ENCODE measurements around the gene FBXL7.

The FBXL7 gene

DNA sequence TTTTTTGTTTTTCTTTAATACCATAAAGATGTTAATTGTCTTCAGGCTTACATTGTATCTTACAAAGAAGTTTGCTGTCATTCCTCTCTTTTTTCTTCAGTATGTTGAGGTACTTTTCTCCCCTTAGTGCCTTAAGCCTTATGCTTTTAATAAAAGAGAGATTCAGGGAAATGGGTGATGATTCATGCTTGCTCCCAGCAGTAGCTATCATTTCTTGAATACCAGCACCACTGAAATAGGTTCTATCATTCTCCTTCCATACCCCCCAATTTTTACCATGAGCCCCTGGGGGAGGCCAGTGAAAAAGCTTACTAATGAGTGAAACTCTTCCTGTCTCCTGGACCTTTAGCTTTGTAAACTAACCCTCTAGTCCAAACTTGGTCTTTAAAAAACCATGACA is 165.0 kb downstream of the FBXL7 start:
- DNase-seq (ENCODE audit: low read depth): no peak
- H3K4me3 ChIP-seq (ENCODE audit: control insufficient read depth, low read depth, low read length): no peak overlapping the region
- TF ChIP-seq, protein P1, sequence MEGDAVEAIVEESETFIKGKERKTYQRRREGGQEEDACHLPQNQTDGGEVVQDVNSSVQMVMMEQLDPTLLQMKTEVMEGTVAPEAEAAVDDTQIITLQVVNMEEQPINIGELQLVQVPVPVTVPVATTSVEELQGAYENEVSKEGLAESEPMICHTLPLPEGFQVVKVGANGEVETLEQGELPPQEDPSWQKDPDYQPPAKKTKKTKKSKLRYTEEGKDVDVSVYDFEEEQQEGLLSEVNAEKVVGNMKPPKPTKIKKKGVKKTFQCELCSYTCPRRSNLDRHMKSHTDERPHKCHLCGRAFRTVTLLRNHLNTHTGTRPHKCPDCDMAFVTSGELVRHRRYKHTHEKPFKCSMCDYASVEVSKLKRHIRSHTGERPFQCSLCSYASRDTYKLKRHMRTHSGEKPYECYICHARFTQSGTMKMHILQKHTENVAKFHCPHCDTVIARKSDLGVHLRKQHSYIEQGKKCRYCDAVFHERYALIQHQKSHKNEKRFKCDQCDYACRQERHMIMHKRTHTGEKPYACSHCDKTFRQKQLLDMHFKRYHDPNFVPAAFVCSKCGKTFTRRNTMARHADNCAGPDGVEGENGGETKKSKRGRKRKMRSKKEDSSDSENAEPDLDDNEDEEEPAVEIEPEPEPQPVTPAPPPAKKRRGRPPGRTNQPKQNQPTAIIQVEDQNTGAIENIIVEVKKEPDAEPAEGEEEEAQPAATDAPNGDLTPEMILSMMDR (IDR thresholded peaks at IDR 0.05; ENCODE audit: control insufficient read depth, insufficient read depth, low read depth, low read length, missing control alignments): no peak

DNA sequence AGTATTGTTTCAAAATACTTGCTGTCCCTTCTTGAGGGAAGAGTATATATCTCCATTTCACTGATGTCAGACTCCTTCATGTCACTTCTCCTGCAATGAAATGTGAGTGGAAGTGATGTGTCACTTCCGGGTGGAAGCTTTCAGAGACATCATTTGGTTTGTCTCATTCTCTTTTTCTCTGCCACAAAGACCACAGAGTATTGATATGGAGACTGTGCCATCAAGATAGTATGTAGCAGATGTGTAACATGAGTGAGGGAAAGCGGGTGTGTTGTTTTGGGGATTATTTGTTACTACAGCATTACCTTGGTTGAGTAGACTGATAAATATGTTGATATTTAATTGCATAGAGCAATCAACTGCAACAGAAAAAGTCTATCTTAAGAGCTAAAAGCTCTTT is 169.8 kb downstream of the FBXL7 start:
- TF ChIP-seq, protein P1 (IDR thresholded peaks at IDR 0.05; ENCODE audit: control insufficient read depth, insufficient read depth, low read depth, low read length, missing control alignments): no peak
- H3K4me3 ChIP-seq (ENCODE audit: control insufficient read depth, low read depth, low read length): no peak overlapping the region
- DNase-seq (ENCODE audit: low read depth): no peak

DNA sequence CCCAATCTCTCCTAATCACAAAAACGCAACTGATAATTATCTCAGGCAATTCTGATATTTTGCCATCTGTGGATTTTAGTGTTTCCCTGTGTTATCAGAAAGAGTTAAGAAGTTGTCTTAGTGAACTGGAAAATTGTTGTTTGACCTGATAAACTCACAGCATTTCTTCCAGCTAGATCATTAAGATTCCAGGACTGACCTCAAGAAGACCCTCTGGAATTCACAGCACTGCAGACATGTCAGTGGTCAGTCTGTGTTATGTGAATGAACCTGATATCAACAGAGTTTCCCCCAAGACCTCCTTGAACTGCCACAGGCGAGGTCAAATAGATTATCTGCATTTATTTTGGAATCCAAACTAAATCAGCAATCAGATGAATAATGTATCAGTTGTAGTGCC is 174.7 kb downstream of the FBXL7 start:
- no peak overlapping the region for H3K4me3 ChIP-seq (ENCODE audit: control insufficient read depth, low read depth, low read length)
- TF ChIP-seq, protein P1 (IDR thresholded peaks at IDR 0.05; ENCODE audit: control insufficient read depth, insufficient read depth, low read depth, low read length, missing control alignments): no peak
- DNase-seq (ENCODE audit: low read depth): no peak

DNA sequence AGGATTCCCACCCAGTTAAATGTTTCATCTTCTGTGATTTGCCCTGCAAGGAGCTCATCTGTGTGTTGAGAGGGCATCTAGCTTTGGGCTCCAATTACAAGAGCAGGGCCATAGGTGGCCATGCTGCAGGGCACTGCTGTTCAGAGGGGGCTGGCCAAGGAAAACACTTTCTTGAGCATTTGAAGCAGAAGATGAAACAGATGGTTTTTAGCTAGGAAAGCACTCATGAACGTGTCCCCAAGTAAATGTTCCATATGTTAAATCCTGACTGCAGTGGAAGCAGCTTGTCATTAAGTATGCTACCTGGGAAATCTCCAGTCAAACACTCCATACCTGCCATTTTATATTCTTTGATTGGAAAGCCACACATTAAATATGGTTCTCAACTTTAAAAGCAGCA is 176.6 kb downstream of the FBXL7 start:
- H3K4me3 ChIP-seq (ENCODE audit: control insufficient read depth, low read depth, low read length): no peak overlapping the region
- TF ChIP-seq, protein P1 (IDR thresholded peaks at IDR 0.05; ENCODE audit: control insufficient read depth, insufficient read depth, low read depth, low read length, missing control alignments): no peak
- DNase-seq (ENCODE audit: low read depth): no peak

DNA sequence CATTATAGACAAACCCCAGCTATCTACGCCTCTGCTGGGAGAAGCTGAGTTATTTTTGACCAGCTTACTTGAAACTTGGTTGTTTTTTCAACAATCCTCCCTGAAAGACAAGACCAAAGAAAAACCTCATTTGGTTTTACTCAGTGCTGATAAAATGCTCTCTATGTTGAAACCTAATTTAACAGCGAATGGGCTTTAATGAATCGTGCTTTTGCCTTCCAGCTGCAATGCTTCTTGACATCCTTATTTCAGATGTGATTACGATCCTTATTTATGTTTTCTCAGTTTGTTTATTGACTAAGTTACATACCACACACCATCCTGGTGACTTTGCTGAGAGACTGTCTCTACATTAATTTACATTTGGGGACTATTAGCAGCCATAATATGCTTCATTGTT is 179.2 kb downstream of the FBXL7 start:
- DNase-seq (ENCODE audit: low read depth): no peak
- TF ChIP-seq, protein P1 (IDR thresholded peaks at IDR 0.05; ENCODE audit: control insufficient read depth, insufficient read depth, low read depth, low read length, missing control alignments): no peak
- no peak overlapping the region for H3K4me3 ChIP-seq (ENCODE audit: control insufficient read depth, low read depth, low read length)

DNA sequence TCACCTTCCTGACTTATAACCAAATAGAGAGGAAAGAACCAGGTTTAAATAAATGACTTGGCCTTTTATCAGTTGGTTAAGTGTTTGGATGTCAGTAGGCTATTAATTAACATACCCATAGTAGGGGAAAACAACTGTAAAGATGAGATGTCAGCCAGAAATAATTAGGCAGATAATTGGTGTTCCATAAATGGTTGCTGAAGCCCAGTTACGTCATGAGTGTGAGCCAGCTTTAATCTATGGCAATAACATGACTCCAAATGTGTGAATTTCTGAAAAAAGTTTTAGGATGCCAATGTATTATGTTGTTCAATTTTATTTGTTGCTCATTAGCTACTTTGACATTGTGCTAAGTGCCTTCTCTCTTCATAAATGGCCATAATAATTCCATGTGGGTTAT is 180.5 kb downstream of the FBXL7 start:
- DNase-seq (ENCODE audit: low read depth): no peak
- H3K4me3 ChIP-seq (ENCODE audit: control insufficient read depth, low read depth, low read length): no peak overlapping the region
- TF ChIP-seq, protein P1 (IDR thresholded peaks at IDR 0.05; ENCODE audit: control insufficient read depth, insufficient read depth, low read depth, low read length, missing control alignments): no peak

DNA sequence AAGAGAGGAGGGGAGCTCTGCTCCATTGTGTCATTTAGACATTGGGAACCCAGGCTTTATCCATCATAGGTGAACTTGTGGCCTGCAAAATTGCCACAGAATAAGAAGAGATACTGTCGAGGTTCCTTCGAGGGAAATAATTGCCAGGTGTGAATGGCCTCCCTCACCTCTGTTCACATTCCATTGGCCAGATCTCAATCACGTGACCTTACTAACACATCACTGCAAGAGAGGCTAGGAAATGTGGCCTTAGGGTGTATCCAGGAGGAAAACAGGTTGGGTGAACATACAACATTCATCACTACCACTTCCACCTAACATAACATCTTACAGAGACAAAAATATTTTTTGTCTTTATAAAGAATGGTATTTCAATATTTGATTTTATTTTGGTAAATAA is 182.1 kb downstream of the FBXL7 start:
- TF ChIP-seq, protein P1 (IDR thresholded peaks at IDR 0.05; ENCODE audit: control insufficient read depth, insufficient read depth, low read depth, low read length, missing control alignments): no peak
- DNase-seq (ENCODE audit: low read depth): no peak

More for the DNA sequence above, 182.1 kb downstream of the FBXL7 start:
- H3K4me3 ChIP-seq (ENCODE audit: control insufficient read depth, low read depth, low read length): no peak overlapping the region

Measured in AG09309 (cell line).